HG03139 (cell line): ENCODE data around the gene CFAP100.

ENCODE experiments used
- ATAC-seq: cut with Tn5 transposase; IDR thresholded peaks from one replicate; pipeline ENCODE4 v1.9.1; 2021; ENCODE audit not compliant: unreplicated experiment

The CFAP100 gene

GRCh38 chr3:126356373-126357264, 38.1 kb upstream of the CFAP100 start:
- ATAC-seq = no peak

GRCh38 chr3:126357295-126358037, 37.2 kb upstream of the CFAP100 start, which contains the start of gene KLF15:
TSS of gene KLF15 (minus strand) at chr3:126357408. CDS start at chr3:126352922, 4,486 bp downstream.
- peak; percentile 84 for ATAC-seq

GRCh38 chr3:126358038-126358815, 36.5 kb upstream of the CFAP100 start:
- no peak for ATAC-seq

DNA sequence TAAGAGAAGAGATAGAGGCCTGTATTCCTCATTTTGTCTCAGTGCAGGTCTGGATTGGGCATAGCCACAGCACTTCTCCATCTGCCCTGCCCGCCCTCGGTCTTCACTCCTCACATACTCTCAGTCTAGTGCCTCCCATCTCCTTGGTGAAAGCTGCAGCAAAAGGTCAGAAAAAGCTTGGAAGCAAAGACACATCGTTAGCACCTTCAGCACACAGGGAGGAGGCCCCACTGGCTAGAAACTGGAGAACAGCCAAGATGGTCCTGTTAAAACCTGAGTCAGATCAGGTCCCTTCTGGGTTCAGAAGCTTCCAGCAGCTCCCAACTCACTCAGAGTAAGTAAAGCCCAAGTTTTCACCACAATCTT, 35.9 kb upstream of the CFAP100 start:
- ATAC-seq = no peak

GRCh38 chr3:126360046-126360713, 34.5 kb upstream of the CFAP100 start:
- no peak for ATAC-seq

DNA sequence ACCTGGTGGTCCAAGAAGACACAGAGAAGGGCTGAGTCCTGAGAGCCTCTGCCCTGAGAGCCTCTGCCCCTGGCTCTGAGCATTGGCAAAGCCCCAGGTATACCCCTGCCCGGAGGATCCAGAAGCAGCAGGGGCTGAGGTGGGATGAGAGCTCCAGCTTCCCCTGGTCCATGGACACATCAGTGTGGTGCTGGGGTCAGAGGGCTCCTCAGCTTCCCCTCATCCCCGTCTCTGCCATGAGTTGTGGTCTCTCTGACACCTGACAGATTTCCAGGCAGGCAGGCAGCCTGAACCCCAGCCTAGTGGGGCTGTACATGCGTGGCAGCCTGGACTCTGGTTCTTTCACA, 34.0 kb upstream of the CFAP100 start:
- ATAC-seq = no peak

- ATAC-seq = no peak
Measured at GRCh38 chr3:126361211-126361610, 33.5 kb upstream of the CFAP100 start.

DNA sequence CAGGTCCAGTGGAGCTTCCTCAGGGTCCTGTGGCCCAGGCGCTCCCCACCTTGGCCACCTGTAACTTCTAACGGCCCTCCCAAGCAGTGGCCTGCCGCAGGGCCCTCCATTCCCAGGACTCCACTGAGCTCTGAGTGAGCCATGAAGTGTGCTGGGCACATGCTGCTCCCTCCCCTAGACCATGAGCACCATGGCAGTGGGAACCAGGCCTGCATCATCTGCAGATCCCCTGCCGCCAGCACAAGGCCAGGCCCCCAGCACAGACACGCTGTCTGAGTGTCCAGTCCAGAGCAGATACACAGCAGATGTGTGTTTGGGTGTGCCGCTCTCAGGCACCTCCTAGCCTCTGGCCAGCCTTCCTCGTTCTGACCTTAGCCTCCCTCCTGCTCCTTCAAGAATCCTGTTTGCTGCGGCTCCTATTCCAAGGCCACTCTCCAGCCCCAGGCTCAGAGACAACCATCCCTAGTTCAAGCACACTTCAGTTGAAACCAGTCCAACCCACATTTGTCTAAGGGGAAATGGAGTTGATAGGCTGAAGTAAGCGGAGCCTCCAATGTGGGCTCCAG, 30.5 kb upstream of the CFAP100 start:
- no peak for ATAC-seq

DNA sequence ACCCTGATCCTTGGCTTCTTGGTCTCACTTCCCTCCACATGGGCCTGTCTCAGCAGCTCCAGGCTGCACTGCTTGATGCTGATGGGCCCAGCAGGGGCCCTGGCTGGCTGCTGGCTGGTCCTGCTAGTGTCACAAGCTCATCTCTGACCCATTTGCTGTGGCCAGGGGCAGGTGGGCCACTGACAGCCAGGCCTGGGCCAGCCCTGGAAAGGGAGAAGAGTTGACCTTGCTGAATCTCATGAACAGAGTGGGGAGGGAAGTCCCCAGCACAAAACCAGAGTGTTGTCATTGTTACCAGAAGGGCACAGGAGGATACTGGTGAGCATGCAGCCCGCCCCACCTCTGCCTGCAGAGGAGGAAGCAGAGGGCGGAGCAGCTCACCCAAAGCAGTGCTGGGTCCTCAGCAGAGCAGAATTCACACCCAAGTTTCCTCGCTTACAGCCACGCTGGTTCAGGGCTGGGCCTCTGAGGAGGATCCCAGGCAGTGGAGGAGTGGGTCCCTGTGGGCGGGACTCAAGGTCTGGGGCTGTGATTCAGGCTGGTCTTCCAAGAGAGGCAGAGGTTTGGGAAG, 29.9 kb upstream of the CFAP100 start:
- no peak for ATAC-seq

- ATAC-seq = no peak
Measured at GRCh38 chr3:126365351-126366277, 29.1 kb upstream of the CFAP100 start.

- ATAC-seq = no peak
Measured at GRCh38 chr3:126367316-126367805, 27.3 kb upstream of the CFAP100 start.

- ATAC-seq = no peak
Measured at GRCh38 chr3:126369490-126369889, 25.2 kb upstream of the CFAP100 start.

GRCh38 chr3:126370055-126370454, 24.7 kb upstream of the CFAP100 start:
- ATAC-seq = no peak

DNA sequence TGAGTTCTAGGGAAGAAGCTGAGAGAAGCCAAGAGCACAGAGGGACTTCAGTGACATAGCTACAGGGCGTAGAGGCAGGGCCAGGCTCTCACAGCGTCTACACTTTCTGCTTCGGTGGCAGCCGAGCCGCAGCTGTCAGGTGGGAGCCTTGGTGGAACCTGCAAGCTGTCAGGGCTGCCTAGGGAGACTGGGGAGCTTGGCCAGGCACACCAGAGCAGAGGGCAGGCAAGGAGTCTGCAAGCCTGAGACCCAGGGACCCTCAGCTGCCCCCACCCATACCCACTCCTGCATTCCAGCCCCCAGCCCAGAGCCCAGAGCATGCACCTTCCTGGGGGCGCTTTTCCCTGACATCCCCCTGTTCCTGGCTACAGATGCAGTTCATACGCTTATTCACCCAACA, 24.1 kb upstream of the CFAP100 start:
- ATAC-seq = no peak

DNA sequence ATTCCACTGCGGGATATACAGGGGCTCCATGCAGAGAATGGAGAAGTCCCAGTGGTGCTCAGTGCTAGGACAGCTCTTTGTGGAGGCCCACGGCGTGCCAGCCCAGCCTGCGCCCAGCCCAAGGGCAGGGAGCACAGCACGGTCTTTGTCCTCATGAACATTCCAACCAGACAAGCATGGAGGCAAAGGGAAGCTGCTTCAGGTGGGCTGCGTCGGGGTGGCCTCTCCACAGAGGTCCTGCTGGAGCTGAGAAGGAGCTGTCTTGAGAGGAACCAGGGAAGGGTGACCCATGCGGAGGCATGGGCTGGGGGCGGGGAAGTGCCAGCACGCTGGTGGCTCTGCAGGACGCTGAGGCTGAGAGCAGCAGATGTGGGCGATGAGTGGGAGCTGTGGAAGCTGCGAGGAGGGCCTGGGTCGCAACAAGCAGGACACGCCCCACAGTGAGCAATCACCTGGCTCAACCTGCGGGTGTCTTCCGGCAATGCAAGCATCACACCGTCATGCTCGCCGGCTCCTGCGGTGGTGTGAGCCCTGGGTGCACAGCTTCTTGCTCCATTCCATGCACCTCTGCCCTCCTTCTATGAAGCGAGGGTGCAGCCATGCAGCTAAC, 23.5 kb upstream of the CFAP100 start:
- no peak for ATAC-seq

DNA sequence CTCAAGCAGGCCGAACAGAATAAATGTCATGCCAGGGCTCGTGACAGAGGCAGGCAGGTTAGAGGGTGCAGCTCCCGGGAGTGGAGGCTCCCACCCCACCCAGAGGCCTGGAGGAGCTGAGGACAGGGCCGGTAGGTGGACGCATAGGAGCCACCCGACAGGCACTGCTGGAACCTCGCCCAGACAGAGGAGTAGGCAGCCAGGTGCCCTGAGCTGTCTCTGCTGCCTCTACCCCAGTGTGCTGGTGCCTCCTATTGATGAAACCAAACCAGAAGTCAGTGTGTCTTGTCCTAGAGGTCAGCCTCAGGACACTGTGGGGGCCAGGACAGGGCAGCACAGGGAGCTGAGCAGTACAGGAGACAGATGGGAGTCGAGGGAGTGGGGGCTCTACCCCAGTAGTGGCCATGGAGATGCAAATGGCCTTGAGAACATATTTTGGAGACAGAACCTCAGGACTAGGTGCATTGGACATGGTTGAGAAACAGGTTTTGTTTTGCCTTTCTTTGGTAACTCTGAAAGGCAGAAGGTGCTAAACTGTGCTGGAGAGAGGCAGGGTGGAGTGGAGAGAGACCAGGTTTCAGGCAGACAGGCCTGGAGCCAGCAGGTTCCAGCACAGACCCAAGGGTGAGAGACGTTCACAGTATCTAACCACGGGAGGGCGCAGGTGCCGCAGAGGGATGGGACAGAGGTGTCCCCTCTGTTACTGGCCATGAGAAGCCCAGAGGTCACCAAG, 22.1 kb upstream of the CFAP100 start:
- no peak for ATAC-seq

DNA sequence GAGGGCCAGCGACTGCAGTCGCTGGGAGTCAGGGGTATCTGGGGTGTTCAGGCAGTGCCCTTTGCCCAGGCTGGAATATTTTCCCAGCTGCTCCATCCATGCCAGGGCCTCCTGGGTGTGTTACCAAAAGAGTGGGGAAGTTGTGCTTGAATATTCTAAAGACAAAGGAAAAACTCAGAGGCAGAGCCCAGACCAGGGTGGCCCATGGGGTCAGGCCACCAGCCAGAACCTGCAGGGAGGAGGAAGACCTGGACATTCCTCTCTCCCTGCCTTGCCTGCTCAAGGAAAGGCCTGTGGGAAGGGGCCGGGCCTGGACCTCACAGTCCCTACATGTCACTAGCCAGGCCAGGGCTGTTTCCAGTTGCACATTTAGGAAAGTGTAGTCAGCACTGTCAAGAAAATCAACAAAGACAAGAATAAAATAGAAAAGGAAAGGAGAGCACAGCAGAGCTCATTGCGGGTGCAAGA, 21.5 kb upstream of the CFAP100 start:
- ATAC-seq = no peak
